Measurements from ENCODE around the gene FRMD6.

Gene FRMD6

DNA sequence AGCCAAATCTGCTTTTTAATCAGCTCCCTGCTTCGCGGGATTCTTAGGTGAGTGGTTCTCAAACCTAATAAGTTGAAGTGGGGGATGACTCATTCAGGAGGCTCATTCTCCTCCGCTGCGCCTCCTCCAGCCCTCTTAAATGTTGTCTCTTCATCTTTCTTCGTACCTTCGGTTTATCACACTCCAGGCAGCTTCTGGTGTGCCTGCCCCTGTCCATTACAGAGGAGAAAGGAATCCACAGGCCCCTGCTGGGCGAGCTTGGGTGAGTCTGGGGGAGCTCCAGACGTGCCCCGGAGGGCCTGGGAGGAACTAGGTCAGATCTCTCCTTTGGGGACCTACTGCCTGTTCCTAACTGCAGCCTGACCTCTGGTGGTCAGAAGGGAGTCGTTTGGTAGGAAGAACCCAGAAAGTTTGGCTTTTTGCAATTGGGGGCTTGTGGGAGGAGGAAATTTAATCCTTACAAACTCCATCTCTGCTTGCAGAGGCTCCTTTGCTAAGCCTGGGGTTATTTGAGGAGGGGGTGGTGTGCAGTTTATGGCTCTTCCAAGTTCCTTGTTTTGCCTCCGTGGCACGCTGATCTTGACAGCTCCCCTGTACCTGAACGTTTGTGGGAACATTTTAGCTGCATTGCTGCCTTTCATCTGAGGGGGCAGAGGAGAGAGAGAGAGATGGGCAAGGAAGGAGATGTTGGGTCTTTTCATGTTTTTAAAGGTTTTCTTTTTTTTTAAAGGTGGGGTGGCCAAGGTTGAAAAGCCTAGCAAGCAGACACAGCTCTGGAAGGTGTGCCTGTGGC, 124.6 kb downstream of the FRMD6 start:
- DNase-seq (ENCODE audit: low read depth): no peak

DNA sequence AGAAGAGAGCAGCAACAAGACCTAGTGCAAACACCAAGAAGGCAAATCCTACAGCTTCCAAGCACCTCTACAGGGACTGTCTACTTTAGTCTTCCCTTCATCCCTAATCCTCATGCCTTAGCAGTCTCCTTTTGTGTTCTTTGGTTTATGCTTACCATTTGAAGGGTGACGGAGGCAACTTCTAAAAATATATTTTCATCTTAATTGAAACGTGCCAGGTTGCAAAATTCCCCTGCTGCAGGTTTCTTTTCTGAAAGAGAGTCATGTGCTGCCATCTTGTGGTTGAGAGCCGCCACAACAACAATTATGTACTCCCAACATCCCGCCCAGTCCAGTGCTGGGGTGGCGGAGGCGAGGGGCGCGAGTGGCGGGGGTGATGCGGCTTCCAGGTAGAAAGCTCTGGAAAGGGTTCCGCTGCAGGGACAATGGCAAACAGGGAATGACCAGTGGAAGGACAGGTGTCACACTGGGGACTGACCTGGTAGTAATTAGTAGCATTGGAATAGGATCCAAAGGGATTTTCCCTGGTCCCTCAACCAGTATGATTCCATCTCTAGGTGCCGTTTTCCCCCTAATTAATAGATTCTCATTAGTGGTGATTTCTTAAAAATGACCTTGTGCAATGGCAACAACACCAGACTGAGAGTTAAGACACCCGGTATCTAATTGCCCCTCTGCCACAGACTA, 128.4 kb downstream of the FRMD6 start:
- DNase-seq (ENCODE audit: low read depth): no peak
